HCT116 (cell line): ENCODE measurements around the gene PHLDA1. TPM values are rescaled to one million over a fixed set of nuclear protein-coding genes. Genes with fewer than 3 reads are reported as not detected.

Source experiments
- ATAC-seq: fragments of 200-7000 bp; cut with Tn5 transposase; 2 replicates; pipeline ENCODE4 v1.9.1; 2020; ENCODE audit warnings: mild to moderate bottlenecking, moderate library complexity
- BruUV-seq: library from RNA; stranded (reverse); fragments of 400-500 nt; replicated peaks from 2 replicates; lab custom pipeline; 2021; lab: Mats Ljungman, UMichigan
- CTCF ChIA-PET: fragments of 300-600 bp; sonication (Branson Sonifier 250); formaldehyde crosslinking; loops from one replicate; lab custom pipeline; 2021; ENCODE audit warnings: antibody characterized with exemption; lab: Charles Lee
- POLR2A ChIA-PET: fragments of 300-600, 350-600 bp; sonication (Branson Sonifier 250); formaldehyde crosslinking; loops from one replicate; lab custom pipeline; 2021; ENCODE audit warnings: antibody characterized with exemption; lab: Charles Lee
- RAD21 ChIA-PET, 2 experiments: fragments of 300-600 bp; sonication (Branson Sonifier 250); formaldehyde crosslinking; loops; one replicate each; lab custom pipeline; 2023; ENCODE audit warnings: low total read pairs in 2 of 2; ENCODE audit not compliant: uncharacterized antibody in 2 of 2, unreplicated experiment in 2 of 2, low non-redundant PET in 1 of 2; lab: Charles Lee
- DNase-seq: peaks from one replicate; pipeline ENCODE4 v3.0.0-alpha.2; 2010; ENCODE audit warnings: low read depth, low spot score
- H2AFZ ChIP-seq: fragments of 200-600 bp; shearing (Covaris generic), sonication (generic); 2 replicates; pipeline ENCODE4 v1.6.1; 2017; ENCODE audit warnings: low read depth, mixed run types, mixed read lengths, antibody characterized with exemption, low read length; ENCODE audit not compliant: poor library complexity, severe bottlenecking
- H3K27ac ChIP-seq: 2 replicates; pipeline ENCODE4 v1.5.1; 2012; ENCODE audit warnings: low read depth, low read length
- H3K27me3 ChIP-seq: fragments of 200-600 bp; sonication (generic); 2 replicates; pipeline ENCODE4 v1.6.1; 2016; ENCODE audit warnings: mixed run types, low read length, mixed read lengths; ENCODE audit not compliant: insufficient read depth
- H3K36me3 ChIP-seq, 2 experiments: fragments of 200-500 bp in 1 of 2; fragments of 200-600 bp in 1 of 2; sonication (Bioruptor generic) in 1 of 2; sonication (generic) in 1 of 2; 2 replicates each; pipeline versions ENCODE4 v1.5.1 to v1.6.1; 2014 to 2016; ENCODE audit warnings: low read length in 2 of 2, inconsistent platforms in 1 of 2, mixed read lengths in 1 of 2, mixed run types in 1 of 2; ENCODE audit not compliant: insufficient read depth in 2 of 2, control insufficient read depth in 1 of 2
- H3K4me1 ChIP-seq, 2 experiments: fragments of 200-600 bp in 1 of 2; sonication (generic) in 1 of 2; 2 replicates each; pipeline versions ENCODE4 v1.5.1 to v1.6.1; 2012 to 2017; ENCODE audit warnings: low read length in 2 of 2, inconsistent platforms in 1 of 2, mild to moderate bottlenecking in 1 of 2, mixed read lengths in 1 of 2, mixed run types in 1 of 2, moderate library complexity in 1 of 2; ENCODE audit not compliant: insufficient read depth in 2 of 2, control insufficient read depth in 1 of 2
- H3K4me2 ChIP-seq: fragments of 200-600 bp; sonication (generic); 2 replicates; pipeline ENCODE4 v1.6.1; 2017; ENCODE audit warnings: mixed run types, low read length, mixed read lengths
- H3K4me3 ChIP-seq, 2 experiments: fragments of 200-600 bp in 1 of 2; sonication (generic) in 1 of 2; replicated peaks in 1 of 2; 2 replicates each; pipeline ENCODE4 v1.5.1; 2011 to 2016; ENCODE audit warnings: low read length in 2 of 2, control low read depth in 1 of 2, low read depth in 1 of 2, mild to moderate bottlenecking in 1 of 2, mixed read lengths in 1 of 2, mixed run types in 1 of 2
- H3K79me2 ChIP-seq: fragments of 200-600 bp; sonication (generic); 2 replicates; pipeline ENCODE4 v1.6.1; 2017; ENCODE audit warnings: mild to moderate bottlenecking, mixed run types, low read length, moderate library complexity, mixed read lengths; ENCODE audit not compliant: insufficient read depth
- H3K9ac ChIP-seq: fragments of 200-600 bp; sonication (generic); 2 replicates; pipeline ENCODE4 v1.6.1; 2016; ENCODE audit warnings: low read length, mixed read lengths
- H3K9me2 ChIP-seq: fragments of 200-600 bp; sonication (generic), shearing (Covaris generic); 2 replicates; pipeline ENCODE4 v1.6.1; 2017; ENCODE audit warnings: mixed run types, mild to moderate bottlenecking, moderate library complexity; ENCODE audit not compliant: insufficient read depth
- H3K9me3 ChIP-seq, 2 experiments: fragments of 200-500 bp in 1 of 2; fragments of 200-600 bp in 1 of 2; sonication (Bioruptor generic) in 1 of 2; sonication (generic) in 1 of 2; 2 replicates each; pipeline ENCODE4 v1.6.1; 2014 to 2017; ENCODE audit warnings: low read length in 2 of 2, mixed read lengths in 2 of 2, inconsistent platforms in 1 of 2, low read depth in 1 of 2, mild to moderate bottlenecking in 1 of 2, mixed run types in 1 of 2, moderate library complexity in 1 of 2; ENCODE audit not compliant: control insufficient read depth in 1 of 2, insufficient read depth in 1 of 2
- H4K20me1 ChIP-seq: fragments of 200-600 bp; sonication (generic), shearing (Covaris generic); 2 replicates; pipeline ENCODE4 v1.6.1; 2017; ENCODE audit warnings: mixed run types, mild to moderate bottlenecking, moderate library complexity; ENCODE audit not compliant: insufficient read depth
- ATF3 ChIP-seq: IDR thresholded peaks from 2 replicates; pipeline ENCODE4 v1.6.1; 2012
- CEBPB ChIP-seq: IDR thresholded peaks from 2 replicates; pipeline ENCODE4 v1.6.1; 2012; ENCODE audit warnings: low read depth
- EGR1 ChIP-seq: IDR thresholded peaks from 2 replicates; pipeline ENCODE4 v1.6.1; 2012; ENCODE audit warnings: low read depth
- EZH2 ChIP-seq: fragments of 200-600 bp; sonication (generic); IDR thresholded peaks from 2 replicates; pipeline ENCODE4 v1.6.1; 2017; ENCODE audit warnings: antibody characterized with exemption, mixed run types
- POLR2AphosphoS5 ChIP-seq: IDR thresholded peaks from 2 replicates; pipeline ENCODE4 v1.6.1; 2011; ENCODE audit warnings: mild to moderate bottlenecking, low read depth, low read length, moderate library complexity
- RAD21 ChIP-seq: IDR thresholded peaks from 2 replicates; pipeline ENCODE4 v1.6.1; 2012; ENCODE audit warnings: low read depth, mild to moderate bottlenecking
- REST ChIP-seq: IDR thresholded peaks from 2 replicates; pipeline ENCODE4 v1.6.1; 2012; ENCODE audit warnings: low read depth
- SIN3A ChIP-seq: IDR thresholded peaks from 2 replicates; pipeline ENCODE4 v1.6.1; 2012; ENCODE audit warnings: low read depth
- YY1 ChIP-seq: IDR thresholded peaks from 2 replicates; pipeline ENCODE4 v1.6.1; 2011; ENCODE audit warnings: low read length, low read depth, moderate library complexity, mild to moderate bottlenecking; ENCODE audit not compliant: insufficient replicate concordance; ENCODE audit errors: extremely low read depth
- ZFX ChIP-seq: fragments of 450-650 bp; IDR thresholded peaks from 2 replicates; pipeline ENCODE4 v1.6.1; 2017
- intact Hi-C: fragments of 100-400 bp; cut with micrococcal nuclease; formaldehyde crosslinking; loops from 2 replicates; pipeline ENCODE4 v1.10.0; 2022
- total RNA-seq: library from RNA; stranded (reverse); gene quantifications from one replicate; pipeline ENCODE4 v1.2.1, GENCODE V29; 2021; ENCODE audit not compliant: unreplicated experiment

The PHLDA1 gene
- total RNA-seq, 1 experiment from 2014 or later = 231 TPM

- TF ChIP-seq REST = no peak
Measured at GRCh38 chr12:76002598-76003354, 28.8 kb downstream of the PHLDA1 start (continued).

GRCh38 chr12:75998292-75999063 is 33.1 kb downstream of the PHLDA1 start:
- no peak for TF ChIP-seq SIN3A
- TF ChIP-seq REST = no peak
- no peak for TF ChIP-seq ZFX
- no peak for TF ChIP-seq EGR1
- no peak for TF ChIP-seq ATF3
- no peak for TF ChIP-seq POLR2AphosphoS5
- TF ChIP-seq EZH2 = no peak
- TF ChIP-seq RAD21 = no peak
- TF ChIP-seq CEBPB = no peak
- TF ChIP-seq YY1 = no peak
- TF ChIP-seq, all 23 proteins: peak for 0
- Histone ChIP-seq H3K36me3 (no peaks in the 10 kb centered on the region), H3K9me2 (no peaks in the 10 kb centered on the region), H3K9ac (no peak overlapping the region), H3K79me2 (no peaks in the 10 kb centered on the region), H3K4me2 (no peak overlapping the region), H3K27me3 (no peaks in the 10 kb centered on the region), H3K27ac (peak overlapping the region; percentile 68), H3K4me1 (peaks cover 31 to 45% of the 10 kb centered on the region in 2 experiments), H3K9me3 (no peaks in the 10 kb centered on the region), H3K4me3 (no peak overlapping the region), H4K20me1 (no peaks in the 10 kb centered on the region), H2AFZ (no peak overlapping the region)
- no peak for DNase-seq
- RAD21 ChIA-PET = no interaction called here
- CTCF ChIA-PET = no interaction called here
- BruUV-seq = no TSS peak
- intact Hi-C loops = no loop called here
- no peak for ATAC-seq
- POLR2A ChIA-PET = no interaction called here
